22Rv1 (cell line): ENCODE measurements around the gene KDM4C.

Source experiments
- ZFX ChIP-seq: fragments of 450-650 bp; IDR thresholded peaks from 2 replicates; pipeline ENCODE4 v1.6.1; 2017; ENCODE audit warnings: antibody characterized with exemption, borderline replicate concordance
- TF ChIP-seq, protein P1 (sequence below): fragments of 450-650 bp; IDR thresholded peaks from 2 replicates; pipeline ENCODE4 v1.5.1; 2017; ENCODE audit warnings: mild to moderate bottlenecking

DNA sequence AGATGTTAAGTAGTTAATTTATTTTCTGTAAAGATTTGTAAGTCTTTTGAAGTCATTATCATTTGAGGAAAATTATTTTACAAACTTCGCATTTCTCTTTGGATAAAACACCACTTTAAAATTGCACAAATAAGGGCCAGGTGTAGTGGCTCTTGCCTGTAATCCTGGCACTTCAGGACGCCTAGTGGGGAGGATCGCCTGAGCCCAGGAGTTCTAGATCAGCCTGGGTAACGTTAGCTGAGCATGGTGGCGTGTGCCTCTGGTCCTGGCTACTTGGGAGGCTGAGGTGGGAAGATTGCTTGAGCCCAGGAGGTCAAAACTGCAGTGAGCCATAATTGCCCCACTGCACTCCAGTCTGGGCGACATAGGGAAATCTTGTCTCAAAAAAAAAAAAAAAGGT, 185.5 kb downstream of the KDM4C start:
- TF ChIP-seq, protein P1, sequence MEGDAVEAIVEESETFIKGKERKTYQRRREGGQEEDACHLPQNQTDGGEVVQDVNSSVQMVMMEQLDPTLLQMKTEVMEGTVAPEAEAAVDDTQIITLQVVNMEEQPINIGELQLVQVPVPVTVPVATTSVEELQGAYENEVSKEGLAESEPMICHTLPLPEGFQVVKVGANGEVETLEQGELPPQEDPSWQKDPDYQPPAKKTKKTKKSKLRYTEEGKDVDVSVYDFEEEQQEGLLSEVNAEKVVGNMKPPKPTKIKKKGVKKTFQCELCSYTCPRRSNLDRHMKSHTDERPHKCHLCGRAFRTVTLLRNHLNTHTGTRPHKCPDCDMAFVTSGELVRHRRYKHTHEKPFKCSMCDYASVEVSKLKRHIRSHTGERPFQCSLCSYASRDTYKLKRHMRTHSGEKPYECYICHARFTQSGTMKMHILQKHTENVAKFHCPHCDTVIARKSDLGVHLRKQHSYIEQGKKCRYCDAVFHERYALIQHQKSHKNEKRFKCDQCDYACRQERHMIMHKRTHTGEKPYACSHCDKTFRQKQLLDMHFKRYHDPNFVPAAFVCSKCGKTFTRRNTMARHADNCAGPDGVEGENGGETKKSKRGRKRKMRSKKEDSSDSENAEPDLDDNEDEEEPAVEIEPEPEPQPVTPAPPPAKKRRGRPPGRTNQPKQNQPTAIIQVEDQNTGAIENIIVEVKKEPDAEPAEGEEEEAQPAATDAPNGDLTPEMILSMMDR = no peak
- TF ChIP-seq ZFX = no peak
